HG03095 (cell line): ENCODE measurements around the gene ELL2.

Source experiments
- ATAC-seq: cut with Tn5 transposase; IDR thresholded peaks from one replicate; pipeline ENCODE4 v1.9.1; 2021; ENCODE audit warnings: moderate library complexity; ENCODE audit not compliant: unreplicated experiment

Gene ELL2

GRCh38 chr5:95961617-95962474, at the start of gene ELL2:
Gene ELL2, minus strand, starts transcription at chr5:95961851. Its CDS starts 130 bp downstream, at chr5:95961721.
- peak; percentile 84 for ATAC-seq

- no peak for ATAC-seq
Measured at GRCh38 chr5:96008987-96009647, 47.5 kb upstream of the ELL2 start.

- no peak for ATAC-seq
Measured at GRCh38 chr5:96008487-96008886, 46.8 kb upstream of the ELL2 start.

GRCh38 chr5:96007051-96007450, 45.4 kb upstream of the ELL2 start:
- no peak for ATAC-seq

- no peak for ATAC-seq
Measured at GRCh38 chr5:96006291-96006690, 44.6 kb upstream of the ELL2 start.

GRCh38 chr5:96004754-96005153, 43.1 kb upstream of the ELL2 start:
- no peak for ATAC-seq

GRCh38 chr5:96004087-96004486, 42.4 kb upstream of the ELL2 start:
- ATAC-seq = no peak

GRCh38 chr5:96001262-96001661, 39.6 kb upstream of the ELL2 start:
- no peak for ATAC-seq

- no peak for ATAC-seq
Measured at GRCh38 chr5:96000308-96000707, 38.7 kb upstream of the ELL2 start.

GRCh38 chr5:95996904-95997723, 35.5 kb upstream of the ELL2 start:
- ATAC-seq = no peak

GRCh38 chr5:95995962-95996489, 34.4 kb upstream of the ELL2 start:
- no peak for ATAC-seq

GRCh38 chr5:95993776-95994175, 32.1 kb upstream of the ELL2 start:
- ATAC-seq = no peak

GRCh38 chr5:95993266-95993665, 31.6 kb upstream of the ELL2 start:
- ATAC-seq = no peak

- ATAC-seq = no peak
Measured at GRCh38 chr5:95989283-95990048, 27.8 kb upstream of the ELL2 start.

- ATAC-seq = no peak
Measured at GRCh38 chr5:95988877-95989276, 27.2 kb upstream of the ELL2 start.

- no peak for ATAC-seq
Measured at GRCh38 chr5:95988094-95988493, 26.4 kb upstream of the ELL2 start.

- ATAC-seq = no peak
Measured at GRCh38 chr5:95986937-95987520, 25.4 kb upstream of the ELL2 start.

- ATAC-seq = no peak
Measured at GRCh38 chr5:95986001-95986400, 24.4 kb upstream of the ELL2 start.

- no peak for ATAC-seq
Measured at GRCh38 chr5:95985249-95985648, 23.6 kb upstream of the ELL2 start.

- ATAC-seq = no peak
Measured at GRCh38 chr5:95984287-95984938, 22.8 kb upstream of the ELL2 start.
